Type B pancreatic cell (in vitro differentiated cells): Measurements from ENCODE around the gene RPS5. TPM values are rescaled to one million over a fixed set of nuclear protein-coding genes. Genes with fewer than 3 reads are reported as not detected.

ENCODE experiments used
- DNase-seq: peaks from one replicate; pipeline ENCODE4 v3.0.0; 2021; ENCODE audit warnings: mixed read lengths; ENCODE audit not compliant: unreplicated experiment; ENCODE audit errors: extremely low spot score
- H3K27ac Mint-ChIP-seq: 2 replicates; pipeline ENCODE4 v1.8.0; 2021; ENCODE audit warnings: mild to moderate bottlenecking, mixed read lengths
- H3K27me3 Mint-ChIP-seq: 2 replicates; pipeline ENCODE4 v1.8.0; 2021; ENCODE audit warnings: mixed read lengths
- H3K36me3 Mint-ChIP-seq: 2 replicates; pipeline ENCODE4 v1.8.0; 2021; ENCODE audit warnings: mixed read lengths
- H3K4me1 Mint-ChIP-seq: one replicate; pipeline ENCODE4 v1.8.0; 2021; ENCODE audit warnings: mixed read lengths; ENCODE audit not compliant: unreplicated experiment
- H3K4me3 Mint-ChIP-seq: 2 replicates; pipeline ENCODE4 v1.8.0; 2021; ENCODE audit warnings: mild to moderate bottlenecking, mixed read lengths
- H3K9me3 Mint-ChIP-seq: 2 replicates; pipeline ENCODE4 v1.8.0; 2021; ENCODE audit warnings: mixed read lengths
- total RNA-seq: library from RNA; stranded (reverse); gene quantifications from 2 replicates; pipeline ENCODE4 v1.2.1, GENCODE V29; 2021; ENCODE audit warnings: low replicate concordance
- TF ChIP-seq, protein P1 (sequence below): fragments of 200-600 bp; sonication (generic); conservative IDR thresholded peaks from 2 replicates; pipeline ENCODE4 v1.5.0; 2021; ENCODE audit warnings: antibody characterized with exemption, mild to moderate bottlenecking

Gene RPS5
- total RNA-seq, 1 donor from 2014 or later: 1,324 TPM

DNA sequence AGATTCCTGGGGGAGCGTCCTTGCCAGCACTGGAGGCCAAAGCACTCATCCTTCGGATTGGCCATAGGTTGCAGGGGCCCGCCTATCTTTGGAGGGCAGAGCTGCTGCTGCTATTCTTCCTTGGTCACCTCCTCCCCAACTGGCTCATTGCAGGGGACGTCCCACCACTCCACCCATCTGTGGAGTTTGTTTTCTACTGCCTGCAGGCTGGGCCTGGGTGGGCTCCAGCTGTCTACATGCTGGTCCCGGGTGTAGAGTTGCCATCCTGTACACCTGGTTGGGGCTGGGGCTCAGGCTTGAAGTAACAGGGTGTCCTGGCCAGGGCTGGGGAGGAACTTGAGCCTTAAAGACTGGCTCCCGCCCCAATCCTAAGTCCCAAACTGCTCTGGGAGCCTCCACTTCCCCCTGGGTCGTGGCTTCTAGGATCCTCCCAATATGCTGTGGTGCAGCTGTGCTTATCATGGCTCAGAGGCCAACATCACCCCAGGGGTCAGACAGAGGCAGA is 10.5 kb downstream of the RPS5 start:
- H3K36me3 Mint-ChIP-seq: peaks cover 21% of the 10 kb centered on the region
- peaks cover 19% of the 10 kb centered on the region for H3K27me3 Mint-ChIP-seq
- TF ChIP-seq, protein P1, sequence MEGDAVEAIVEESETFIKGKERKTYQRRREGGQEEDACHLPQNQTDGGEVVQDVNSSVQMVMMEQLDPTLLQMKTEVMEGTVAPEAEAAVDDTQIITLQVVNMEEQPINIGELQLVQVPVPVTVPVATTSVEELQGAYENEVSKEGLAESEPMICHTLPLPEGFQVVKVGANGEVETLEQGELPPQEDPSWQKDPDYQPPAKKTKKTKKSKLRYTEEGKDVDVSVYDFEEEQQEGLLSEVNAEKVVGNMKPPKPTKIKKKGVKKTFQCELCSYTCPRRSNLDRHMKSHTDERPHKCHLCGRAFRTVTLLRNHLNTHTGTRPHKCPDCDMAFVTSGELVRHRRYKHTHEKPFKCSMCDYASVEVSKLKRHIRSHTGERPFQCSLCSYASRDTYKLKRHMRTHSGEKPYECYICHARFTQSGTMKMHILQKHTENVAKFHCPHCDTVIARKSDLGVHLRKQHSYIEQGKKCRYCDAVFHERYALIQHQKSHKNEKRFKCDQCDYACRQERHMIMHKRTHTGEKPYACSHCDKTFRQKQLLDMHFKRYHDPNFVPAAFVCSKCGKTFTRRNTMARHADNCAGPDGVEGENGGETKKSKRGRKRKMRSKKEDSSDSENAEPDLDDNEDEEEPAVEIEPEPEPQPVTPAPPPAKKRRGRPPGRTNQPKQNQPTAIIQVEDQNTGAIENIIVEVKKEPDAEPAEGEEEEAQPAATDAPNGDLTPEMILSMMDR: no peak
- H3K4me1 Mint-ChIP-seq: peaks cover 15% of the 10 kb centered on the region
- H3K9me3 Mint-ChIP-seq: no peaks in the 10 kb centered on the region
- no peak overlapping the region for H3K4me3 Mint-ChIP-seq
- DNase-seq: no peak
- no peak overlapping the region for H3K27ac Mint-ChIP-seq

DNA sequence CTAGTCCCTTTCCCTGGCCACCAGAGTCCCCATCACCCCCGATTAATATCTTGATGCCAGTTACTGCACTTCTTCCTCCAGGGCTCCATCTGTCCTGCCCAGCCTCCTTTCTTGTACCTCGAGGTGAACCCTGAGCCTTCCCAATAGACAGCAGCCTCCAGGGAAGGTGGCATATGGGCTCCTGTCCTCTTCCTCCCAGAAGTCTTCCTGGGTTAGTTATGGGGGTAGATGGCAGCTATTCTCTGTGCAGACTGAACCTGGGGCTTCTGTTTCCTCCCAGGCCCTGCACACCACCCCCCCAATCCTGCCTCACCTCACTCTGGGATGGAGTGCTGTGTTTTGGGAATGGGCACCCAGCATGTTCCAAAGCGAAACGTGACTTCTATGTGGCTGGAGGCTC is 11.0 kb downstream of the RPS5 start:
- TF ChIP-seq, protein P1: no peak
- peaks cover 15% of the 10 kb centered on the region for H3K4me1 Mint-ChIP-seq
- H3K27ac Mint-ChIP-seq: no peak overlapping the region
- no peak for DNase-seq
- H3K4me3 Mint-ChIP-seq: no peak overlapping the region
- H3K9me3 Mint-ChIP-seq: no peaks in the 10 kb centered on the region
- peaks cover 17% of the 10 kb centered on the region for H3K36me3 Mint-ChIP-seq
- peaks cover 19% of the 10 kb centered on the region for H3K27me3 Mint-ChIP-seq

DNA sequence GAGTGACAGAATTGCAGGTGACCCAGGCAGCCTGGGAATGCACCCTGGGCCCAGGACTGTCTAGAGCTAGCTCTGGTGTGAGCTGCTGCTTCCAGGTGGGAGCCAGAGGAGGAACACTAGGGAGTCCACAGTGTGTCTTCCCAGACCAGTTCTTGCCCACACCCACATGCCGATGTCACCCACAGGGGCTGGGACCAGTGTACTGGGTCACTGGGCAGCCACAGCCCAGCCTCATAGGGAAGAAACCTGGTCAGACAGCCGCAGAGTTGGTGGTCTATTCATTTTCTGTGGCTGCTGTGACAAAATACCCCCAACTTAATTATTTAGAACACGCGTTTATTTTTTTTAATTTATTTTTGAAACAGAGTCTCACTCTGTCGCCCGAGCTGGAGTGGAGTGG is 11.5 kb downstream of the RPS5 start:
- Mint-ChIP-seq H3K9me3 (no peaks in the 10 kb centered on the region), H3K4me3 (no peak overlapping the region), H3K4me1 (peaks cover 15% of the 10 kb centered on the region), H3K27me3 (peaks cover 19% of the 10 kb centered on the region), H3K36me3 (peaks cover 16% of the 10 kb centered on the region), H3K27ac (no peak overlapping the region)
- no peak for DNase-seq
- TF ChIP-seq, protein P1: no peak

DNA sequence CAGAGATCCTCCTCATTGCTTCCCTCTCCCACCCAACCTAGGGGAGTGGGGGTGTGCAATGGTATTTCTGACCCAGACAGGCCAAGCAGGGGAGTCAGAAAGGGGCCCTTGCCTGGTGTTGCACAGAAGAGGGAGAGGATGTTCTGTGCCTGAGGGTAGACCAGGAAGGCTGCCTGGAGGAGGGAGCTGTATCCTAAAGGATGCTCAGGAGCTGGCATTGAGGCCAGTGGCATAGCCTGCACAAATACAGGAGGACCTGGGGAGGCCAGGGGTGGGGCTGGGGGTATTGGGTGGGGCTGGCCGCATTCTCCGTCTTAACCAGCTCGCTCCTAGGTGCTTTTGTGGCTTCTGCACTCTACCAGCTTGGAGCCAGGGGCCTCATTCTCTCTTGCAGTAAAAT is 12.8 kb downstream of the RPS5 start:
- Mint-ChIP-seq H3K27me3 (peaks cover 19% of the 10 kb centered on the region), H3K4me1 (peaks cover 12% of the 10 kb centered on the region), H3K27ac (peak overlapping the region; percentile 68), H3K9me3 (no peaks in the 10 kb centered on the region), H3K4me3 (peak overlapping the region; percentile 51), H3K36me3 (peaks cover 5% of the 10 kb centered on the region)
- no peak for DNase-seq
- TF ChIP-seq, protein P1: no peak

DNA sequence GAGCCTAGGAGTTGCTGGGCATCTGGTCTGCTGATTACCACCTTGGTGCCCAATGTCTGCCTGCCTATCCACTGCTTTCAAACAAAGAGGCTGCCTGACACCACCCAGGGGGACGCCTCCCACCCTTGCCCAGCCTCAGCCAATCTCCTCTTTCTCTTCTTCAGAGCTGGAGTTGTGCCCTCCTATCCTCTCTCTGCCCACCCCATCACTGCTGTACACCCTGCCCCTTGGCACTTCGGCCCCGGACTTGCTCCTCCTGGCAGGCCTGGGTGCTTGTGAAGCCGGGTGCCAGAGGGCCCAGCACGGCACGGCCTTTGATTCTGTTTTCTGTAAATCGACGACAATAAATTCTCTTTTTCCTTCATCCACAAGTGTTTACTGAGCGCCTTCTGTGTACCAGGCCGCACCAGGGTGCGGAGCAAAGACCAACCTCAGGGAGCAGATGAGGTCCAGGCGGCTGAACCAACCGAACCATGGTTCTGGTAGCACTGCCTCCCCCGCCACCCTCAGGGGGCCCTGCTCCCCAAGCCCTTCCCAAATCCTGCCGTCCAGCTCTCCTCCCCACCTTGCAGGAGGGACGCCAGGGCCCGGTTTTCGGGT is 13.3 kb downstream of the RPS5 start:
- Mint-ChIP-seq H3K27ac (no peak overlapping the region), H3K36me3 (peaks cover 3% of the 10 kb centered on the region), H3K27me3 (peaks cover 19% of the 10 kb centered on the region), H3K4me1 (peaks cover 11% of the 10 kb centered on the region), H3K4me3 (peak overlapping the region; percentile 99), H3K9me3 (no peaks in the 10 kb centered on the region)
- no peak for DNase-seq
- TF ChIP-seq, protein P1: no peak
